Thymus (tissue), 11 donors: Measurements from ENCODE around the gene RAB36. TPM values are rescaled to one million over a fixed set of nuclear protein-coding genes. Genes with fewer than 3 reads are reported as not detected.

Source experiments
- DNase-seq, 9 donors: peaks; one replicate each; pipeline ENCODE4 v3.0.0-alpha.2; 2013; ENCODE audit warnings: low spot score in 9 of 9, low read depth in 6 of 9, missing footprints in 1 of 9
- H3K27ac ChIP-seq, 2 donors: one replicate each; pipeline ENCODE4 v1.5.1; 2013; ENCODE audit warnings: control low read depth in 1 of 2, low read depth in 1 of 2, low read length in 1 of 2, mild to moderate bottlenecking in 1 of 2, moderate library complexity in 1 of 2
- H3K27me3 ChIP-seq, 2 donors: one replicate each; pipeline ENCODE4 v1.5.1; 2013; ENCODE audit warnings: low read length in 1 of 2; ENCODE audit not compliant: control insufficient read depth in 2 of 2, insufficient read depth in 1 of 2
- H3K36me3 ChIP-seq, 2 donors: one replicate each; pipeline ENCODE4 v1.5.1; 2013; ENCODE audit warnings: low read length in 1 of 2, mild to moderate bottlenecking in 1 of 2, moderate library complexity in 1 of 2; ENCODE audit not compliant: control insufficient read depth in 2 of 2, insufficient read depth in 2 of 2
- H3K4me1 ChIP-seq, 2 donors: one replicate each; pipeline ENCODE4 v1.5.1; 2013; ENCODE audit warnings: low read length in 2 of 2; ENCODE audit not compliant: control insufficient read depth in 2 of 2, insufficient read depth in 2 of 2
- H3K4me3 ChIP-seq, 2 donors: one replicate each; pipeline ENCODE4 v1.5.1; 2013; ENCODE audit warnings: low read length in 2 of 2, control low read depth in 1 of 2, mild to moderate bottlenecking in 1 of 2
- H3K9me3 ChIP-seq, 2 donors: one replicate each; pipeline ENCODE4 v1.5.1; 2013; ENCODE audit warnings: low read length in 1 of 2, mild to moderate bottlenecking in 1 of 2; ENCODE audit not compliant: control insufficient read depth in 2 of 2, insufficient read depth in 1 of 2
- WGBS: extraction: QIAGEN DNeasy Blood & Tissue Kit; methylation state at CpG from one replicate; pipeline ENCODE4 v1.1.7; 2013; 5-methylcytosine and 5-hydroxymethylcytosine counted together
- polyA plus RNA-seq: library from polyadenylated mRNA; stranded (reverse); fragments of 200-250 nt; gene quantifications from one replicate; pipeline ENCODE4 v1.2.3, GENCODE V29; 2013
- total RNA-seq: library from RNA; stranded (reverse); fragments of 120-200 nt; gene quantifications from one replicate; pipeline ENCODE4 v1.2.4, GENCODE V29; 2013
- donor health status: healthy.

Gene RAB36
- total and polyA plus RNA-seq, 2 donors = 0.42 to 0.46 TPM

DNA sequence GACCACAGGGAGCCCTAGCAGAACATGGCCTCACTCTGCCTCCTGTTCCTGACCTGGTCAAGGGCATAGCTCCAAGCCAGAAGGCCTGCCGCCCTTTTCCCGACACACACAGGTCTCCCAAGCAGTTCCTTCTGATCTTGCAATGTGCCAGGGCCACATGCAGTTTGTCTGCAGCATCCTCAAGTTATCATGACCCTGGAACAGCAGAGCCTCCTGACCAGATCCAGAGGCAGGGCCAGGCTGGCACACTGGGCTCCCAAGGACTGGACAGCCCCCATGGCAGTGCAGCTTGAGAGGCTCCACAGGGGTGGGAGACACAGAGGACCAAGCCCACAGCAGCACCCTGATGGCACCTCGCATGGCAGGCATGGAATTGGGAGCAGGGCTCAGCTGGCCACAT lies 43.8 kb upstream of the RAB36 start:
- Histone ChIP-seq H3K4me1 (no peaks in the 10 kb centered on the region), H3K36me3 (no peaks in the 10 kb centered on the region), H3K9me3 (no peaks in the 10 kb centered on the region), H3K27ac (no peak overlapping the region), H3K27me3 (no peaks in the 10 kb centered on the region), H3K4me3 (no peak overlapping the region)
- WGBS = over 99% methylated on average over 3 of the region's 3 CpGs
- no peak for DNase-seq

DNA sequence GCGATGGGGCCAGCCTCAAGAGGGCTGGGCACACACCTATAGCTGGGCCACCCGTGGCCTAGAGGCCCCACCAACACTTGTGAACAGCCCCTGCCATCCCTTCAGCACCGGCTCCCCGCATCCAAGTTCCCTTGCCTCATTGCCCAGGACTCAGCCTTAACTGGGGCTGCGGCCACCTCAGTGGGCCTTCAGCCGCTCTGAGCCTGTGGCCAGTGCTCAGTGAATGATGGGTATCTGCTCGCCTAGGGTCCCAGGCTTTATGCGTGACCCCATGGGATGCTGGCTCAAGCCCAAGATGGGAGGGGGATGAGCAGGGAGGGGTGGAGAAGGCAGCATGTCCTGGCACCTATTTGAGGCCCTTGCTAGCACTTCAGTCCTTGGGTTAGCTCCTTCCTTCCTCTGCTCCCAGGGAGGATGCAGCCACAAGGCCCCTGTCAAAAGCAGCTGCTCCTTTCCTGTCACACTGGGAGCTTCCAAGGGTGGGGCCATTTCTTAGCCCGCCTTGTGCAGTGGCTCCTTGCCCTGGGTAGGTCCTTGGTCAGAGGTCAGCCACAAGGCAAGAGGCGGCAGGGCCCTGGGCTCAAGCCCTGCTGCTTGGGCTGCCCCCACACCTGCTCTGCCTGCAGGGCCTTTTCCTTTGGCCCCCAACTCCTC lies 43.1 kb upstream of the RAB36 start:
- Histone ChIP-seq H3K27ac (no peak overlapping the region), H3K27me3 (no peaks in the 10 kb centered on the region), H3K9me3 (no peaks in the 10 kb centered on the region), H3K36me3 (no peaks in the 10 kb centered on the region), H3K4me3 (no peak overlapping the region), H3K4me1 (peaks cover 0 to 1% of the 10 kb centered on the region in 2 donors)
- no peak for DNase-seq
- WGBS = 98% methylated on average over 10 of the region's 10 CpGs

DNA sequence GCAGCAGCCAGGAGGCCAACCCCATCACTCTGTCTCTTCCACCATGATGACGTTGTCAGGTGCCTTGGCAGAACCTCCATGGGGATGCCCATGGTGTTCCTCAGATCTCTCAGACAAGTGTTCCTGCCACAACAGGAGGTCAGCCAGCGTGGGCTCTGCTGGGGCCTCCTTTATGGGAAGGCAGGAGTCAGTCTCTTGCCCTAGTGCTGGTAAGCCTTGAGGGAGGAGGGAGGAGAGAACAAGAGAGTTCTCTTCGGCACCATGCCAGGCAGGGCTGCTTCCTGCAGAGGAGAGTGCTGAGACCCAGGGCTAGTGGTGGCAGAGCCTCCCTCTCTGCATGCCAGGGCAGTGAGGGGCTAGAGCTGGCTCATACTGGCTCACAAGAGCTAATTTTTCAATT lies 42.5 kb upstream of the RAB36 start:
- H3K9me3 ChIP-seq = no peaks in the 10 kb centered on the region
- no peaks in the 10 kb centered on the region for H3K36me3 ChIP-seq
- no peak overlapping the region for H3K4me3 ChIP-seq
- WGBS = 93% methylated on average over 3 of the region's 3 CpGs
- no peaks in the 10 kb centered on the region for H3K27me3 ChIP-seq
- H3K27ac ChIP-seq = no peak overlapping the region
- no peak for DNase-seq
- peaks cover 0 to 2% of the 10 kb centered on the region in 2 donors for H3K4me1 ChIP-seq

DNA sequence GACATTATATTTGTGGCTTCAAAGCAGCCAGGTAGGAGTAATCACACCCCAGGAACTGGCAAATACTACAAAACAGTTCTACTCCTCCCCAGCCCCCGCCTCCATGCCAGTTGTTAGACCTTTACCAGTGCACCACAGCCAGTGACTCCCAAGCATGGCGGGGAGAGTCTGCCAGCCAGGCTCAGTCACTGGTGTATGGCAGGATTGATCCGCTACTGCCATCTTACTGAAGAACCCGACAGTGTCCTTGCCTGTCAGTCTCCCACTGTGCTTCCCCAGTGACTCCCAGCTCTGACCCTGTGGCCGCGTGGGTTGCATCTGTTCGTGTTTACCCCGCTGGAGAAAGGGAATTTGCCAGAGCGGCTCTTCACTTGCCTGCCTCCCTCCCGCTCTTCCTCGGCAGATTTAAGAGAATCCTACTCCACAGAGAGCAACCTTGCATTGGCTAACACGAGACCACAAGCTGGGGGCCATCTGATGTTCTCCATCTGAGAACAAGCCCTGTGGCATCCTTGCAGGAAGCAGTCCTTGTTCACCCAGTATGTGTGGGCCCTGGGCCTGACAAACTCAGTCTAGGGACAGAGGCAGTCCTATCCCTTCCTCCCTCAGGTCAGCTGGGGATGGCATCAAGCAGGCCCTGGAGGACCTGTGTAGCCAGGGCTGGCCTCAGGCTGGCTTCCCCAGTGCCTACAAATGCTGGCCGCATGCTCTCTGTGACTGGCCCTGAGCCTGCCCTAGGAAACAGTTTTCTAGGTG lies 41.9 kb upstream of the RAB36 start:
- WGBS = 97% methylated on average over 13 of the region's 13 CpGs

DNA sequence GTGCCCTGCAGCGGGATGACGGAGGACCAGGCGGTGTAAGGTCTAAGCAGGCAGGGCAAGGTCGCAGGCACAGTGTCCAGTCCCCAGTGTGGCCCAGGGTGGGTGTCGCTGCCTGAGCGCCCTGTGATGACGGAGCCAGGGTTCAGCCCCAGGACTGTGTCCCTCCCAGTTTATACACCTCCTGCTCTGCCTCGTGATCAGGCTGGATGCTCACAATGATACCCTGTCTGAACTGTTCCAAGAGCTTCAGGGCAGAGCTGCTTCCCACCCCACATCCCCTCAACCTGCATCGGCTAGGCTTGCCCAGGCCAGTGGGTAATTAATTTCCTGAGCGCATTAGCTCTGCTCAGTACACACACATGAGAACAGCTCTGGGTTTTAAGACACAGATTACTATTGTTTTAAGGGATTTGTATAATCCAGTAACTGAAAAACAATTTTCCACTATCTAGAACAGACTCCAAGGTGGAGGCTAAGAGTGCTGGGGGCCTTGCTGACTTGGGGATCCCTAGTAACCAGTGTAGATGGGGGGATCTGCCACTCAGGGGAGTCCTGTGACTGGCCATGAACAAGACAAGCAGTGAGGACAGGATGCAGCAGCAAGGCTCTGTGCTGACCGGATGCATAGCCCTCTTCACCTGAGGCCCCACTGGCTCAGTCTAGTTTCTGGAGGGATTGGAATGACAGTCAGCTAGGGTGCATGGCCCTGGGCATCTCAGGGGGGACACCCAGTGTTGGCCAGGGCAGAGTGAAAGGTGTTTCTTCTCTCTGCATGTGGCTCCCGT lies 40.9 kb upstream of the RAB36 start:
- Histone ChIP-seq H3K36me3 (no peaks in the 10 kb centered on the region), H3K4me1 (peaks cover 0 to 2% of the 10 kb centered on the region in 2 donors), H3K27ac (no peak overlapping the region), H3K4me3 (no peak overlapping the region), H3K9me3 (no peaks in the 10 kb centered on the region), H3K27me3 (no peaks in the 10 kb centered on the region)
- DNase-seq = no peak
- WGBS = 93% methylated on average over 12 of the region's 12 CpGs

More for the DNA sequence above, 41.9 kb upstream of the RAB36 start:
- H3K9me3 ChIP-seq = no peaks in the 10 kb centered on the region
- H3K27me3 ChIP-seq = no peaks in the 10 kb centered on the region
- H3K27ac ChIP-seq = no peak overlapping the region
- no peak for DNase-seq
- no peaks in the 10 kb centered on the region for H3K36me3 ChIP-seq
- H3K4me3 ChIP-seq = no peak overlapping the region
- H3K4me1 ChIP-seq = peaks cover 0 to 2% of the 10 kb centered on the region in 2 donors

DNA sequence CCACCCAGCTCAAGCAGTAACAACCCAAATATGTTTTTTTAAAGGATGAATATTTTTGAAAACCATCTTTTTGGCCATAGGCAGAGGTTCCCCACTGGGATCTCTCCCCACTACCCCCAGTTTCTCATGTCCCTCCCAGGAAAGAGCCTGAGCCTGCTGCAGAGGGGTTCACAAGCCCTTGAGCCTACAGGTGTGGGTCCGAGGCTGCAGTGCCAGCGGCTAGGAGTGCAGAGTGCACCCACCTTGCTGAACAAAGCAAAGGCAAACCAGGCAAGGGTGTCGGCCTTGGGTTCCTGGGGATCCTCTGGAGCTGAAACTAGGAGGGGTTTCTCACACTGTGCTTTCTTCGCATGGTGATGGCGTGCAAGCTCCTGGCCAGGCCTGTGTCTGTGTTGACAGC lies 40.0 kb upstream of the RAB36 start:
- Histone ChIP-seq H3K27ac (no peak overlapping the region), H3K9me3 (no peaks in the 10 kb centered on the region), H3K27me3 (no peaks in the 10 kb centered on the region), H3K4me3 (no peak overlapping the region), H3K4me1 (peaks cover 0 to 2% of the 10 kb centered on the region in 2 donors), H3K36me3 (no peaks in the 10 kb centered on the region)
- no peak for DNase-seq
- 98% methylated on average over 5 of the region's 5 CpGs for WGBS

DNA sequence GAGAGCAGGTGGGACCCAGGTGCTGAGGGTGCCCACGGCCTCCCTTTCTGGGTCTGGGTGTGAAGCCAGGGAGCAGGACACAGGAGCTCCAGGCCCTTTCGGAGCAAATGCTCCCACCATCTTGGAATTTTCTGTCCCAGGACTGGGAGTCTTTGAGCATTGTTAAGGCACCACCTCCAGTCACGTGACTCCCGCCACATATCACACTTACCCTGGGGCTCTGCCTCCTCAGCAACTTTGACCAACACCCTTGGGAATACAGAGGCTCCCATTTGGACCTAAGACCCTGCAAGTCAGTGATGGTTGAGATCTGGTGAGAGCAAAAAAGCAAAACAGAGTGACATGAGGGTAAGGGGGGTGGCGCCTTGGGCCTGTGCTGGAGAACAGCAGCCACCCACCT lies 39.4 kb upstream of the RAB36 start:
- Histone ChIP-seq H3K27ac (no peak overlapping the region), H3K36me3 (no peaks in the 10 kb centered on the region), H3K9me3 (no peaks in the 10 kb centered on the region), H3K4me3 (no peak overlapping the region), H3K4me1 (peaks cover 0 to 2% of the 10 kb centered on the region in 2 donors), H3K27me3 (no peaks in the 10 kb centered on the region)
- DNase-seq = no peak
- WGBS = 99% methylated on average over 5 of the region's 5 CpGs

DNA sequence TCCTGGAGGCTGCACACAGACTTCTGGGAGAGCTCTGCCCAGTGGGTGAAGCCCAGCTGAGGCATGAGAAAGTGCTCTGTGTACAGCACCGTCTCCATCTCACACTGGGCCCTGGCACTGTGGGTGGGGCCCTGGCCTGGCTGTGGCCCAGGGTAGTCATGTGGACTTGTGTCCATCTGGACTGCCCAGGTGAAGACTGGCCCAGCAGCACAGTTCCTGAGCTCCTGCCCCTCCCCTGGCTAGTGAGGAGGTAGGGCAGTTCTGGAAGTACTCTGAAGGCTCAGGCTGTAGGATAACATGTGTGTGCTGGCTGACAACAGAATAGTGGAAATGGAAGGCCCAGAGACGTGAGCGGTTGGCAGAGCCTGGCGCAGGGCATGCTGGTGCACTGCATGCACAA lies 38.9 kb upstream of the RAB36 start:
- no peak for DNase-seq
- Histone ChIP-seq H3K27me3 (no peaks in the 10 kb centered on the region), H3K27ac (no peak overlapping the region), H3K4me1 (peaks cover 0 to 2% of the 10 kb centered on the region in 2 donors), H3K4me3 (no peak overlapping the region), H3K36me3 (no peaks in the 10 kb centered on the region), H3K9me3 (no peaks in the 10 kb centered on the region)
- WGBS = 95% methylated on average over 4 of the region's 4 CpGs

DNA sequence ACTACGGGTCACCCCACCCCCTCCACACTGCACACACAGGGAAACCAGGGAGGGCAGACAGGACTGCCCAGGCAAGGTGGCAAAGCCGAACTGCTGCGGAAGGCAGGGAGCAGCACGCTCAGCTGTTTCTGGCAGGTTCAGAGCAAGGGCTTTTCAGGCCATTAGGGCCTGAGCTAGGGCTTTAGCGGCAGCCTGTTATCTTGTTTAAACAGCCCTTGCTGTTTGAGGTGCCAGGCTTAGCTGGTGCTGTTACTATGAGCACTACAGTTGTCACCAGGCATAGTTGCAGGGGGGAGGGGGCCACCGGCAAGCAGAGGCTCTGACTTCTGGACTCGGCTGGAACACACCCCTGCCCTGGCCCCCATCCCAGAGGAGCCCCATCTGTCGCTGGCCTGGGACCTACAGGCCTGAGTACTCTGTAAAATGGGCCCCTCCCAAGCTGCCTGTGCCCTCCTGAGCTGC lies 38.3 kb upstream of the RAB36 start:
- Histone ChIP-seq H3K4me1 (peaks cover 0 to 4% of the 10 kb centered on the region in 2 donors), H3K27ac (no peak overlapping the region), H3K27me3 (no peaks in the 10 kb centered on the region), H3K9me3 (no peaks in the 10 kb centered on the region), H3K36me3 (no peaks in the 10 kb centered on the region), H3K4me3 (no peak overlapping the region)
- WGBS = 98% methylated on average over 8 of the region's 8 CpGs
- no peak for DNase-seq
